Keratinocyte (primary cell): Measurements from ENCODE around the gene STRIT1. TPM values are rescaled to one million over a fixed set of nuclear protein-coding genes. Genes with fewer than 3 reads are reported as not detected.

ENCODE experiments used
- DNase-seq: peaks from one replicate; pipeline ENCODE4 v3.0.0-alpha.2; 2011; ENCODE audit warnings: low read depth, missing footprints, low spot score
- FAIRE-seq: peaks from 2 replicates; lab custom pipeline; 2011; peaks lifted over from hg19 to GRCh38; lab: Jason Lieb, UNC
- H2AFZ ChIP-seq: 2 replicates; pipeline ENCODE4 v1.6.0; 2012; ENCODE audit warnings: low read length, control low read depth, inconsistent platforms; ENCODE audit not compliant: control insufficient read depth
- H3K27ac ChIP-seq: 2 replicates; pipeline ENCODE4 v1.5.1; 2011; ENCODE audit warnings: low read length; ENCODE audit not compliant: control insufficient read depth, insufficient read depth
- H3K27me3 ChIP-seq: 3 replicates; pipeline ENCODE4 v1.6.0; 2011; ENCODE audit warnings: low read length; ENCODE audit not compliant: control insufficient read depth, insufficient read depth; ENCODE audit errors: extremely low read depth
- H3K36me3 ChIP-seq, 2 experiments: 2 replicates in 1 of 2; 3 replicates in 1 of 2; pipeline ENCODE4 v1.5.1; 2011; ENCODE audit warnings: low read length in 2 of 2, mild to moderate bottlenecking in 1 of 2; ENCODE audit not compliant: control insufficient read depth in 2 of 2, insufficient read depth in 2 of 2; ENCODE audit errors: extremely low read depth in 1 of 2
- H3K4me1 ChIP-seq: 3 replicates; pipeline ENCODE4 v1.5.1; 2011; ENCODE audit warnings: low read length; ENCODE audit not compliant: control insufficient read depth, insufficient read depth; ENCODE audit errors: extremely low read depth
- H3K4me2 ChIP-seq: 3 replicates; pipeline ENCODE4 v1.6.0; 2011; ENCODE audit warnings: low read depth, low read length; ENCODE audit not compliant: control insufficient read depth, insufficient read depth; ENCODE audit errors: extremely low read depth
- H3K4me3 ChIP-seq, 3 experiments: fragments of 200-600 bp in 1 of 3; sonication (generic) in 1 of 3; 2 replicates in 2 of 3; 3 replicates in 1 of 3; pipeline ENCODE4 v1.5.1; 2011 to 2016; ENCODE audit warnings: low read length in 3 of 3, mild to moderate bottlenecking in 3 of 3, control low read depth in 2 of 3, inconsistent platforms in 1 of 3, low read depth in 1 of 3, mixed read lengths in 1 of 3, mixed run types in 1 of 3, moderate library complexity in 1 of 3; ENCODE audit not compliant: control insufficient read depth in 2 of 3, insufficient read depth in 2 of 3; ENCODE audit errors: extremely low read depth in 1 of 3
- H3K79me2 ChIP-seq: 2 replicates; pipeline ENCODE4 v1.6.0; 2012; ENCODE audit warnings: low read length; ENCODE audit not compliant: control insufficient read depth, insufficient read depth
- H3K9ac ChIP-seq: 3 replicates; pipeline ENCODE4 v1.6.0; 2011; ENCODE audit warnings: low read length; ENCODE audit not compliant: control insufficient read depth, insufficient read depth; ENCODE audit errors: extremely low read depth
- H3K9me1 ChIP-seq: 3 replicates; pipeline ENCODE4 v1.6.0; 2011; ENCODE audit warnings: low read length; ENCODE audit not compliant: control insufficient read depth, insufficient read depth; ENCODE audit errors: extremely low read depth
- H3K9me3 ChIP-seq: 2 replicates; pipeline ENCODE4 v1.5.1; 2012; ENCODE audit warnings: low read depth, low read length; ENCODE audit not compliant: control insufficient read depth
- H4K20me1 ChIP-seq: 3 replicates; pipeline ENCODE4 v1.6.0; 2011; ENCODE audit warnings: low read length; ENCODE audit not compliant: control insufficient read depth, insufficient read depth; ENCODE audit errors: extremely low read depth
- EZH2 ChIP-seq: IDR thresholded peaks from one replicate; pipeline ENCODE4 v1.6.1; 2012; ENCODE audit warnings: inconsistent platforms, mild to moderate bottlenecking, low read length, moderate library complexity
- dilution Hi-C: fragments of 300-500 bp; cut with MboI; formaldehyde crosslinking; loops from one replicate; pipeline ENCODE4 v1.7.0; 2020; ENCODE audit warnings: low sequenced_read_pairs; ENCODE audit not compliant: extremely low pct_ligation_motif_present
- polyA minus RNA-seq, 3 experiments: library from RNA; depleted of rRNA, polyadenylated mRNA; stranded (reverse); fragments of >200 nt; gene quantifications; 1 replicate in 1 of 3; 2 replicates in 1 of 3; 3 replicates in 1 of 3; pipeline ENCODE4 v1.2.3, GENCODE V29; 2011
- polyA plus RNA-seq, 5 experiments: library from polyadenylated mRNA; depleted of rRNA in 3 of 5; stranded (reverse) in 3 of 5; stranded (forward) in 1 of 5; unstranded in 1 of 5; fragments of >200 nt; gene quantifications; 1 replicate in 1 of 5; 2 replicates in 3 of 5; 3 replicates in 1 of 5; pipeline versions ENCODE4 v1.2.1 to v1.2.3, GENCODE V29; 2011 to 2012; ENCODE audit warnings: missing spikeins in 2 of 5, low read depth in 1 of 5, low replicate concordance in 1 of 5
- TF ChIP-seq, protein P1 (sequence below), 3 experiments: IDR thresholded peaks in 1 of 3; conservative IDR thresholded peaks in 1 of 3; optimal IDR thresholded peaks in 1 of 3; 2 replicates in 2 of 3; 3 replicates in 1 of 3; pipeline versions ENCODE3 to v1.5.1; 2011; ENCODE audit warnings: low read length in 3 of 3, mild to moderate bottlenecking in 3 of 3, moderate library complexity in 2 of 3, control low read depth in 1 of 3, inconsistent platforms in 1 of 3; ENCODE audit not compliant: insufficient read depth in 2 of 3; ENCODE audit errors: extremely low read depth in 1 of 3

STRIT1 gene
- polyA plus RNA-seq (not detected in 3 replicates), polyA minus RNA-seq (not detected in 3 replicates)
- not detected for polyA plus RNA-seq (2011; ENCODE audit: low read depth)
- polyA plus RNA-seq (2011; cell fraction: cytosol; rRNA removed): not detected in 2 replicates
- not detected in 2 replicates for polyA plus RNA-seq (2011; cell fraction: nucleus; rRNA removed)
- not detected in 2 replicates for polyA plus RNA-seq (2012; ENCODE audit: low replicate concordance)
- not detected for polyA minus RNA-seq (2011; cell fraction: cytosol; rRNA and poly(A)+ RNA removed)
- polyA minus RNA-seq (2011; cell fraction: nucleus; rRNA and poly(A)+ RNA removed): not detected in 2 replicates

DNA sequence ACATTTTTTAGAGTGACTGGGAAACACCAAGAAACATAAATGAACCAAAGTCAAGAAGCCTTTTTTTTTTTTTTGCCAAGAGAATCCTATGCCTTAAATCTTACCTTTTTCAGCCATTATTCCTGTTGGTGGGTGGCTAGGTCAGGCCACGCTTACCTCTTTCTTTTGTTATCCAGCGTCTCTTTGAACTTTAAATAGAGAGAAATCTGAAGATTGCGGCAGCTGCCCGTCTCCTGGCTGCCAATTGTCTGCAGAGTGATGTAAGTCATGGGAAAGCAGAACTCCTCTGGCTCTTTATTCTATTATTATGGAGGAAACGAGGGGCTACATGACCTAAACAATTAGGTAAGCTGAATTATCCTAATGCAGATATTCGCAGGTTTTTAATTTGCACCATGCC, at the start of gene STRIT1:
Gene STRIT1, minus strand, starts transcription at position 168 of the 400 bp plus-strand sequence.
- no peaks in the 10 kb centered on the region for H4K20me1 ChIP-seq
- no peaks in the 10 kb centered on the region for H3K4me1 ChIP-seq
- FAIRE-seq (no peak), DNase-seq (no peak)
- H3K79me2 ChIP-seq: no peaks in the 10 kb centered on the region
- no peak within 1 kb of the TSS for H3K4me2 ChIP-seq
- no peak within 1 kb of the TSS for H2AFZ ChIP-seq
- no peak within 1 kb of the TSS for H3K4me3 ChIP-seq
- dilution Hi-C loops: no loop called here
- TF ChIP-seq, protein P1, sequence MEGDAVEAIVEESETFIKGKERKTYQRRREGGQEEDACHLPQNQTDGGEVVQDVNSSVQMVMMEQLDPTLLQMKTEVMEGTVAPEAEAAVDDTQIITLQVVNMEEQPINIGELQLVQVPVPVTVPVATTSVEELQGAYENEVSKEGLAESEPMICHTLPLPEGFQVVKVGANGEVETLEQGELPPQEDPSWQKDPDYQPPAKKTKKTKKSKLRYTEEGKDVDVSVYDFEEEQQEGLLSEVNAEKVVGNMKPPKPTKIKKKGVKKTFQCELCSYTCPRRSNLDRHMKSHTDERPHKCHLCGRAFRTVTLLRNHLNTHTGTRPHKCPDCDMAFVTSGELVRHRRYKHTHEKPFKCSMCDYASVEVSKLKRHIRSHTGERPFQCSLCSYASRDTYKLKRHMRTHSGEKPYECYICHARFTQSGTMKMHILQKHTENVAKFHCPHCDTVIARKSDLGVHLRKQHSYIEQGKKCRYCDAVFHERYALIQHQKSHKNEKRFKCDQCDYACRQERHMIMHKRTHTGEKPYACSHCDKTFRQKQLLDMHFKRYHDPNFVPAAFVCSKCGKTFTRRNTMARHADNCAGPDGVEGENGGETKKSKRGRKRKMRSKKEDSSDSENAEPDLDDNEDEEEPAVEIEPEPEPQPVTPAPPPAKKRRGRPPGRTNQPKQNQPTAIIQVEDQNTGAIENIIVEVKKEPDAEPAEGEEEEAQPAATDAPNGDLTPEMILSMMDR (optimal IDR thresholded peaks at IDR 0.05 in 1 of 3, IDR thresholded peaks at IDR 0.05 in 1 of 3, conservative IDR thresholded peaks at IDR 0.05 in 1 of 3; ENCODE audit: extremely low read depth in 1 of 3, insufficient read depth in 2 of 3, low read length in 3 of 3): no peak
- TF ChIP-seq EZH2: no peak
- H3K9me3 ChIP-seq: no peaks in the 10 kb centered on the region
- H3K36me3 ChIP-seq: no peaks in the 10 kb centered on the region
- no peak within 1 kb of the TSS for H3K9ac ChIP-seq
- no peak within 1 kb of the TSS for H3K27ac ChIP-seq
- H3K9me1 ChIP-seq: no peaks in the 10 kb centered on the region
- no peaks in the 10 kb centered on the region for H3K27me3 ChIP-seq

DNA sequence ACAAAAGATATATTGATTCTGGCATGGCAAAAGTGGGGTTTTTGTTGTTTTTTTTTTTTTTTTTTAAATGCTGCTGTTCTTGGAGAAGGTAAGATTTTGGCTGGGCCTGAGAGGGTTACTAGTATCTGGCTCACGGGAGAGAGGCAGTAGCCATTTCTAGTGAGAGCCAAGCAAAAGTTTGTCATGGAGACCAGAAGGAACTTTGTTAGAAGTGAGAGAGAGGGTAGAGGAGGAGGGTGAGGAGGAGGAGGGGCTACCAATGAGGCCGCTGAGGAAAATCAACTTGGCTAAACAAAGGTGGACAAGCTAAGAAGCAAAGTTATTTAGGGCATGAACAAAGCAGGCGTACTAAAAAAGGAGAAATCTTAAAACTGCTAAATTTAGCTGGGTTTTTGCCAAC, 48.9 kb upstream of the STRIT1 start:
- FAIRE-seq (no peak), DNase-seq (no peak)
- Histone ChIP-seq H3K9ac (no peak overlapping the region), H2AFZ (no peak overlapping the region), H4K20me1 (no peaks in the 10 kb centered on the region), H3K9me3 (no peaks in the 10 kb centered on the region), H3K9me1 (no peaks in the 10 kb centered on the region), H3K27me3 (no peaks in the 10 kb centered on the region), H3K36me3 (no peaks in the 10 kb centered on the region), H3K4me1 (no peaks in the 10 kb centered on the region), H3K79me2 (no peaks in the 10 kb centered on the region), H3K4me3 (no peak overlapping the region), H3K4me2 (no peak overlapping the region), H3K27ac (no peak overlapping the region)
- TF ChIP-seq EZH2: no peak
- TF ChIP-seq, protein P1 (optimal IDR thresholded peaks at IDR 0.05 in 1 of 3, IDR thresholded peaks at IDR 0.05 in 1 of 3, conservative IDR thresholded peaks at IDR 0.05 in 1 of 3; ENCODE audit: extremely low read depth in 1 of 3, insufficient read depth in 2 of 3, low read length in 3 of 3): no peak
- dilution Hi-C loops: loop anchor here (25.0 kb wide), 1 partner anchor 555 kb away; no protein-coding TSS in a partner anchor
